GM12892 (cell line): ENCODE data around the gene HCK.

Experiments used
- POLR2A ChIP-seq: IDR thresholded peaks from 2 replicates; pipeline ENCODE4 v1.6.1; 2011; ENCODE audit warnings: low read depth, low read length, control low read depth
- POLR2AphosphoS5 ChIP-seq: IDR thresholded peaks from 2 replicates; pipeline ENCODE4 v1.6.1; 2011; ENCODE audit warnings: low read depth, low read length, control low read depth

GRCh38 chr20:32132911-32133549, 81.0 kb downstream of the HCK start:
- no peak for TF ChIP-seq POLR2A
- no peak for TF ChIP-seq POLR2AphosphoS5
